WTC11 (cell line): Measurements from ENCODE around the gene MFAP3L.

Experiments
- EMX1 ChIP-seq: fragments of 250-450 bp; sonication (Bioruptor Pico); IDR thresholded peaks from 2 replicates; pipeline ENCODE4 v1.8.0; 2021; ENCODE audit warnings: mild to moderate bottlenecking
- FOXK1 ChIP-seq: sonication (generic); formaldehyde crosslinking; IDR thresholded peaks from 2 replicates; pipeline ENCODE4 v1.8.0; 2022; ENCODE audit warnings: mild to moderate bottlenecking, moderate library complexity, missing genetic modification reagents
- MAX ChIP-seq: sonication (generic); formaldehyde crosslinking; IDR thresholded peaks from 2 replicates; pipeline ENCODE4 v1.8.0; 2022; ENCODE audit warnings: mild to moderate bottlenecking, missing genetic modification reagents
- RORB ChIP-seq: fragments of 250-450 bp; sonication (Bioruptor Pico); IDR thresholded peaks from 2 replicates; pipeline ENCODE4 v1.9.0; 2021; ENCODE audit warnings: mild to moderate bottlenecking
- ZNF121 ChIP-seq: sonication (generic); formaldehyde crosslinking; IDR thresholded peaks from 2 replicates; pipeline ENCODE4 v1.8.0; 2023; ENCODE audit warnings: missing genetic modification reagents
- ZNF671 ChIP-seq: fragments of 250-450 bp; sonication (Bioruptor Pico); IDR thresholded peaks from 2 replicates; pipeline ENCODE4 v1.8.0; 2021; ENCODE audit warnings: mild to moderate bottlenecking
- TF ChIP-seq, protein P1 (sequence below): fragments of 200-600 bp; IDR thresholded peaks from 2 replicates; pipeline ENCODE4 v1.8.0; 2022; ENCODE audit warnings: antibody characterized with exemption

GRCh38 chr4:169986369-169986768, 39.8 kb downstream of the MFAP3L start:
- TF ChIP-seq MAX (CRISPR knock-in tag): no peak
- no peak for TF ChIP-seq ZNF671
- no peak for TF ChIP-seq FOXK1 (CRISPR knock-in tag)
- TF ChIP-seq EMX1 (CRISPR knock-in tag): no peak
- TF ChIP-seq, protein P1, sequence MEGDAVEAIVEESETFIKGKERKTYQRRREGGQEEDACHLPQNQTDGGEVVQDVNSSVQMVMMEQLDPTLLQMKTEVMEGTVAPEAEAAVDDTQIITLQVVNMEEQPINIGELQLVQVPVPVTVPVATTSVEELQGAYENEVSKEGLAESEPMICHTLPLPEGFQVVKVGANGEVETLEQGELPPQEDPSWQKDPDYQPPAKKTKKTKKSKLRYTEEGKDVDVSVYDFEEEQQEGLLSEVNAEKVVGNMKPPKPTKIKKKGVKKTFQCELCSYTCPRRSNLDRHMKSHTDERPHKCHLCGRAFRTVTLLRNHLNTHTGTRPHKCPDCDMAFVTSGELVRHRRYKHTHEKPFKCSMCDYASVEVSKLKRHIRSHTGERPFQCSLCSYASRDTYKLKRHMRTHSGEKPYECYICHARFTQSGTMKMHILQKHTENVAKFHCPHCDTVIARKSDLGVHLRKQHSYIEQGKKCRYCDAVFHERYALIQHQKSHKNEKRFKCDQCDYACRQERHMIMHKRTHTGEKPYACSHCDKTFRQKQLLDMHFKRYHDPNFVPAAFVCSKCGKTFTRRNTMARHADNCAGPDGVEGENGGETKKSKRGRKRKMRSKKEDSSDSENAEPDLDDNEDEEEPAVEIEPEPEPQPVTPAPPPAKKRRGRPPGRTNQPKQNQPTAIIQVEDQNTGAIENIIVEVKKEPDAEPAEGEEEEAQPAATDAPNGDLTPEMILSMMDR: no peak
- TF ChIP-seq ZNF121 (CRISPR knock-in tag): no peak
- no peak for TF ChIP-seq RORB
